ENCODE data around the gene BMP6.

The BMP6 gene

GRCh38 chr6:7727946-7728854 lies 2.3 kb downstream of the BMP6 start:
- peak; percentile 11 for DNase-seq (ENCODE audit: low read depth)

GRCh38 chr6:7728855-7729590 lies 3.1 kb downstream of the BMP6 start:
- H3K4me3 ChIP-seq (ENCODE audit: low read depth, low read length) = no peak overlapping the region
- TF ChIP-seq, protein P1, sequence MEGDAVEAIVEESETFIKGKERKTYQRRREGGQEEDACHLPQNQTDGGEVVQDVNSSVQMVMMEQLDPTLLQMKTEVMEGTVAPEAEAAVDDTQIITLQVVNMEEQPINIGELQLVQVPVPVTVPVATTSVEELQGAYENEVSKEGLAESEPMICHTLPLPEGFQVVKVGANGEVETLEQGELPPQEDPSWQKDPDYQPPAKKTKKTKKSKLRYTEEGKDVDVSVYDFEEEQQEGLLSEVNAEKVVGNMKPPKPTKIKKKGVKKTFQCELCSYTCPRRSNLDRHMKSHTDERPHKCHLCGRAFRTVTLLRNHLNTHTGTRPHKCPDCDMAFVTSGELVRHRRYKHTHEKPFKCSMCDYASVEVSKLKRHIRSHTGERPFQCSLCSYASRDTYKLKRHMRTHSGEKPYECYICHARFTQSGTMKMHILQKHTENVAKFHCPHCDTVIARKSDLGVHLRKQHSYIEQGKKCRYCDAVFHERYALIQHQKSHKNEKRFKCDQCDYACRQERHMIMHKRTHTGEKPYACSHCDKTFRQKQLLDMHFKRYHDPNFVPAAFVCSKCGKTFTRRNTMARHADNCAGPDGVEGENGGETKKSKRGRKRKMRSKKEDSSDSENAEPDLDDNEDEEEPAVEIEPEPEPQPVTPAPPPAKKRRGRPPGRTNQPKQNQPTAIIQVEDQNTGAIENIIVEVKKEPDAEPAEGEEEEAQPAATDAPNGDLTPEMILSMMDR (IDR thresholded peaks at IDR 0.05; ENCODE audit: low read depth, low read length) = no peak
- TF ChIP-seq MYC (IDR thresholded peaks at IDR 0.05; ENCODE audit: low read depth, low read length) = no peak
- no peak for TF ChIP-seq POLR2A (IDR thresholded peaks at IDR 0.05; ENCODE audit: extremely low read depth, insufficient read length)
- TF ChIP-seq MAX (IDR thresholded peaks at IDR 0.05; ENCODE audit: low read depth, low read length) = no peak
- no peak for DNase-seq (ENCODE audit: low read depth)

More at GRCh38 chr6:7727946-7728854, 2.3 kb downstream of the BMP6 start:
- no peak for TF ChIP-seq MYC (IDR thresholded peaks at IDR 0.05; ENCODE audit: low read depth, low read length)
- TF ChIP-seq, protein P1 (IDR thresholded peaks at IDR 0.05; ENCODE audit: low read depth, low read length) = no peak
- TF ChIP-seq MAX (IDR thresholded peaks at IDR 0.05; ENCODE audit: low read depth, low read length) = no peak
- TF ChIP-seq POLR2A (IDR thresholded peaks at IDR 0.05; ENCODE audit: extremely low read depth, insufficient read length) = no peak
- no peak overlapping the region for H3K4me3 ChIP-seq (ENCODE audit: low read depth, low read length)

- H3K4me3 ChIP-seq (ENCODE audit: low read depth, low read length) = no peak overlapping the region
- DNase-seq (ENCODE audit: low read depth) = peak; percentile 26
- no peak for TF ChIP-seq POLR2A (IDR thresholded peaks at IDR 0.05; ENCODE audit: extremely low read depth, insufficient read length)
- no peak for TF ChIP-seq MYC (IDR thresholded peaks at IDR 0.05; ENCODE audit: low read depth, low read length)
- TF ChIP-seq MAX (IDR thresholded peaks at IDR 0.05; ENCODE audit: low read depth, low read length) = no peak
- TF ChIP-seq, protein P1 (IDR thresholded peaks at IDR 0.05; ENCODE audit: low read depth, low read length) = no peak
Measured at GRCh38 chr6:7730001-7730783, 4.3 kb downstream of the BMP6 start.

DNA sequence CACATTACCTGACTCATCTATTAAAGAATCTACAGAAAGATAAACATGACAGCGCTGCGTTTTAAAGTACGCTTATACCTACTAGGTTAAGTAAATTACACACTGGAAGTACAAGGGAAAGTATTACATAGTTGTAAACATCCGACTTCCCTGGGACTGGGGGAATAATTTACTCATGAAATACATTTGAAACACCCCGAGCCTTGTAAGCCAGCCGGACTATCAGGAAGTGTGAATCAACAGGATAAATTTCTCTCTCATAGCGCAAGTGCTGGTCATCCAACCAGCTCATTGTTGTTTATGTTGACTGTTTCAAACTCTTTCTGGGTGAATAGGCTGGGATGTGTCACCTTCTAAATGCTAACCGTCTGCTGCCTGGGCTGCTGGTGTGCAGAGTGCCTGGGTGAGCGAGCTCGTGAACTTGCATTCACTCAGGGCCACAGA lies 4.9 kb downstream of the BMP6 start:
- DNase-seq (ENCODE audit: low read depth) = no peak
- TF ChIP-seq, protein P1 (IDR thresholded peaks at IDR 0.05; ENCODE audit: low read depth, low read length) = no peak
- TF ChIP-seq MAX (IDR thresholded peaks at IDR 0.05; ENCODE audit: low read depth, low read length) (no peak), MYC (IDR thresholded peaks at IDR 0.05; ENCODE audit: low read depth, low read length) (no peak)
- no peak overlapping the region for H3K4me3 ChIP-seq (ENCODE audit: low read depth, low read length)

DNA sequence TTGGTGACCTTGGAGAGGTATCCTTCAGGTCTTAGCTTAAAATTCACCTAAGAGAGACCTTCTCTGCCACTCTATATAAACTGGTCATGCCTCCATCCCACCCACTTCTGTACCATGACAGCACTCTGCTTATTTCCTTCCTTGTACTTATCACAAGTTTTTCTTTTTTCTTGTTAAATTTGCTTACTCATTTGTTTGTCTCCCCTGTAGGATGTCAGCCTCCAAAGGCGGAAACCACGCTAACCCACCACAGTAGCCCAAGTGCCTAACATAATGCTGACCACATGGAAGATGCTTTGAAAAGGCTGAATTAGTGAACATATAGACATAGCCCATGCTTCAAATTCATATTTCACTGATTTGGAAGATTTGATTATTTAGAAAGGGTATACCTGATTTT lies 5.4 kb downstream of the BMP6 start:
- no peak overlapping the region for H3K4me3 ChIP-seq (ENCODE audit: low read depth, low read length)
- DNase-seq (ENCODE audit: low read depth) = peak; percentile 19
- TF ChIP-seq MAX (IDR thresholded peaks at IDR 0.05; ENCODE audit: low read depth, low read length) = no peak
- no peak for TF ChIP-seq POLR2A (IDR thresholded peaks at IDR 0.05; ENCODE audit: extremely low read depth, insufficient read length)
- TF ChIP-seq MYC (IDR thresholded peaks at IDR 0.05; ENCODE audit: low read depth, low read length) = no peak
- TF ChIP-seq, protein P1 (IDR thresholded peaks at IDR 0.05; ENCODE audit: low read depth, low read length) = no peak
